ENCODE results near the gene CHRND.

CHRND gene

DNA sequence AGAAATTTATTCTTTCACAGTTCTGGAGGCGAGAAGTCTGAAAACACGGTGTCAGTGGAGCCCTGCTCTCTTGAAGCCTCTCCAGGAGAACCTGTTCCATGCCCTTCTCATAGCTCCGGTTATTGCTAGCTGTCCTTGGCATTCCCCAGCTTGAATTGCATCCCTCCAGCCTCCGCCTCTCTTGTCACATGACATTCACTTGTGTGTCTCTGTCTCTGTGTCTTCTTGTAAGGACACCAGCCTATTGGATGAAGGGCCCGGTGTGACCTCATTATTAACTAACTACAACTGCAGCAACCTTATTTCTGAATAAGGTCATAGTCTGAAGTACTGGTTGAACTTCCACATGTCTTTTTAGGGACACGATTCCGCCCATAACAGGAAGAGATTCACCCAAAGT lies 10.3 kb upstream of the CHRND start:
- TF ChIP-seq, protein P1, sequence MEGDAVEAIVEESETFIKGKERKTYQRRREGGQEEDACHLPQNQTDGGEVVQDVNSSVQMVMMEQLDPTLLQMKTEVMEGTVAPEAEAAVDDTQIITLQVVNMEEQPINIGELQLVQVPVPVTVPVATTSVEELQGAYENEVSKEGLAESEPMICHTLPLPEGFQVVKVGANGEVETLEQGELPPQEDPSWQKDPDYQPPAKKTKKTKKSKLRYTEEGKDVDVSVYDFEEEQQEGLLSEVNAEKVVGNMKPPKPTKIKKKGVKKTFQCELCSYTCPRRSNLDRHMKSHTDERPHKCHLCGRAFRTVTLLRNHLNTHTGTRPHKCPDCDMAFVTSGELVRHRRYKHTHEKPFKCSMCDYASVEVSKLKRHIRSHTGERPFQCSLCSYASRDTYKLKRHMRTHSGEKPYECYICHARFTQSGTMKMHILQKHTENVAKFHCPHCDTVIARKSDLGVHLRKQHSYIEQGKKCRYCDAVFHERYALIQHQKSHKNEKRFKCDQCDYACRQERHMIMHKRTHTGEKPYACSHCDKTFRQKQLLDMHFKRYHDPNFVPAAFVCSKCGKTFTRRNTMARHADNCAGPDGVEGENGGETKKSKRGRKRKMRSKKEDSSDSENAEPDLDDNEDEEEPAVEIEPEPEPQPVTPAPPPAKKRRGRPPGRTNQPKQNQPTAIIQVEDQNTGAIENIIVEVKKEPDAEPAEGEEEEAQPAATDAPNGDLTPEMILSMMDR (IDR thresholded peaks at IDR 0.05; ENCODE audit: insufficient read depth, low read length, poor library complexity, severe bottlenecking) = no peak
- Histone ChIP-seq H3K36me3 (ENCODE audit: control insufficient read depth, insufficient read depth, low read length) (no peaks in the 10 kb centered on the region), H3K4me3 (replicated peaks; ENCODE audit: low read depth, low read length) (no peak overlapping the region), H3K27me3 (replicated peaks; ENCODE audit: control insufficient read depth, insufficient read depth, low read length) (peaks cover 2% of the 10 kb centered on the region)
- DNase-seq (ENCODE audit: extremely low read depth, insufficient read length) = no peak

DNA sequence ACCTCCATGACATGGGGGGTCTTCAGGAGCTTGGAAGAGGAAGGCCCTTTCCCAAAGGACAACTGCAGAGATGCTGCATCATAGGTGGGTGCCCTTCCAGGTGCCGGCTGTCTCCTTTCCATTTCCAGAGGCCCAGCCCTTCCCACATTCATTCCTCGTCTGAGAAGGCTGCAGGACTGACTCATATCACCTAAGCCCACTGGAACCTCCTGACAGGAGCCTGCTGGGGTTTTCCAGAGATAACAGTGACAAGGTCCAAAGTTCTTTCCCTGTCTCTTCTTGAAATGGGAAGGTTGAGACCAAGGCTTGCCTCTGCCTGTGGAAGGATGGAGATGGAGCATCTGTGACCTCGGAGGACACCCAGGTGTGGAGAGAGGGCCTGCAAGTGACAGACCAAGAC lies 9.4 kb upstream of the CHRND start:
- DNase-seq (ENCODE audit: extremely low read depth, insufficient read length) = no peak
- no peaks in the 10 kb centered on the region; the same call in 1 of the 2 replicates for H3K27me3 ChIP-seq (replicated peaks; ENCODE audit: control insufficient read depth, insufficient read depth, low read length)

DNA sequence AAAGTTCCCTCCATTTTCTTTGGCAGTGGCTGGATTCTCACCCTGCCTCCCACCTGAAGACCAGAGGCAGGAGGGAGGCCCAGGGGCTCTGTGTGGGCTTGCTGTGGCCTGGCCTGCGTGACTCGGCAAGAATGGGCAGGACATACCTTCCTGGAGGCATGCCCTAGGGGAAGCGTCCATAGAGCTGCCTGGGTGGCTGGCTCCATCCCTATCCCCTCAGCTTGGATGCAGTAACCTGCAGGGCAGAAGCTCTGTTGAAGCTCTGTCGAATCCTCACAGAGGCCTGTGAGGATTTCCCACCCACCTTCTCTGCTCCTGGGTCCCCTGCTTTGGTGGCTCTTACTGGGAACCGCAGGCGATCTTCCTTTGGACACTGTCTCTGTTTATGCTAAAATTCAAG lies 7.1 kb upstream of the CHRND start:
- no peak for DNase-seq (ENCODE audit: extremely low read depth, insufficient read length)
- Histone ChIP-seq H3K4me3 (replicated peaks; ENCODE audit: low read depth, low read length) (no peak overlapping the region), H3K36me3 (ENCODE audit: control insufficient read depth, insufficient read depth, low read length) (no peaks in the 10 kb centered on the region), H3K27me3 (replicated peaks; ENCODE audit: control insufficient read depth, insufficient read depth, low read length) (no peaks in the 10 kb centered on the region; the same call in 1 of the 2 replicates)
- TF ChIP-seq, protein P1 (IDR thresholded peaks at IDR 0.05; ENCODE audit: insufficient read depth, low read length, poor library complexity, severe bottlenecking) = no peak

More for the DNA sequence above, 9.4 kb upstream of the CHRND start:
- Histone ChIP-seq H3K4me3 (replicated peaks; ENCODE audit: low read depth, low read length) (no peak overlapping the region), H3K36me3 (ENCODE audit: control insufficient read depth, insufficient read depth, low read length) (no peaks in the 10 kb centered on the region)
- TF ChIP-seq, protein P1 (IDR thresholded peaks at IDR 0.05; ENCODE audit: insufficient read depth, low read length, poor library complexity, severe bottlenecking) = no peak

DNA sequence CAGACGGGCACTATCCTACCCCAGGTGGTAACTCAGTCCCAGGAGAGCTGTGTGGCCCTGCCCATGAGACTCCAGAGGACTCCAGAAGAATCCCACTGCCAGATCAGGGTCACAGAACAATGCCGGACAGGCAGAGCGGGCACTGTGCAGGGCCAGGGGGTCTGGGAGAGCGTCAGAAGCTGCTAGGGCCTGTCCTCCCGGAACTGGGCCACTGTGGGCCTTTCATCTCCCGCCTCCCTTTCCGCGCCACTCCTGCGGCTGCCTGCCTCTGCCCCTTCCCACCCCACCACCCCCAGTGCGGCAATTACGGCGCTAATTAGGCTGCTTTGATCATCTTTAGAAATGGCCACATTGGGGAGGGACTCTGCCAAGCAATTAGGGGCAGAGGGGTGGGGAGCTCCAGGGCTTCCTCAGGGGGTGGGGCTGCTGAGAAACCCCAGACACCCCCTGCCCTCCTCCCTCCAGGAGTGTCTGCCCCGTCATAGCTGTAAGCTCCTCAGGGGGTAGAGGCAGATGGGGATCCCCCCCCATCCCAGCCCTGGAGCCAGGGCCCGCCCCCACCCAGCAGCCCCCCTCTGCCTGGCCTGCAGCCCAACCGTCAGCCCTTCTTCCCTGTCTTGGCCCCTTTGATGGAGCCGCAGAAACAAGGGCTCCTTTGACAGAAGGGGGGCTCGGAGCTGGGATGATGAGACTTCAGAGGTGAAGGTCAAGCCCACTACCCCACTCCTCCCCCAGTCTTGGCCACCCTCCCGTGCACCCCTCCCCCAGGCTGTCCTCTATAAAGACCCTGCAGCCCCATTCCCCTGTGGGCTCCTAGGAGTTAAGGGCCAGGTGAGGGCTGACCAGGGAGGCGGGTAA lies 6.2 kb upstream of the CHRND start, which contains the start of gene PRSS56:
PRSS56 (plus strand) TSS at position 808 of the 858 bp plus-strand sequence. CDS start 211 bp downstream, outside the sequence.
- Histone ChIP-seq H3K4me3 (replicated peaks; ENCODE audit: low read depth, low read length) (no peak within 1 kb of the TSS), H3K36me3 (ENCODE audit: control insufficient read depth, insufficient read depth, low read length) (no peaks in the 10 kb centered on the region), H3K27me3 (replicated peaks; ENCODE audit: control insufficient read depth, insufficient read depth, low read length) (peaks cover 1% of the 10 kb centered on the region; the same call in 1 of the 2 replicates)
- TF ChIP-seq, protein P1 (IDR thresholded peaks at IDR 0.05; ENCODE audit: insufficient read depth, low read length, poor library complexity, severe bottlenecking) = no peak
- no peak for DNase-seq (ENCODE audit: extremely low read depth, insufficient read length)

DNA sequence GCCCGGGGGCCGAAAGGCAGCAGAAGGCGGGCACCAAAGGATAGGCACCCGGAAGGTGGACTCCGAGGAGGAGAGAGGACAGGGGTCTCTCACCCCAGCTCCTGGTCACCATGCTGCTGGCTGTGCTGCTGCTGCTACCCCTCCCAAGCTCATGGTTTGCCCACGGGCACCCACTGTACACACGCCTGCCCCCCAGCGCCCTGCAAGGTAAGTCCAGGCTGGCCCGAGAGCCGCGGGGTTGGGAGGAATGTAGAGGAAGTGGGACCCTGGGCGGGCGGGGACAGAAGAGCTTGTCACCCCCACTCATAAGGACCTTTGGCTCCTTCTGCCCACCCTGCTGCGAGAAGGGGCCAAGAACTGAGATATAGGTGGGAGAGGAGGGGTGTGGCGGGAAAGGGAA lies 5.5 kb upstream of the CHRND start:
- Histone ChIP-seq H3K4me3 (replicated peaks; ENCODE audit: low read depth, low read length) (no peak overlapping the region), H3K36me3 (ENCODE audit: control insufficient read depth, insufficient read depth, low read length) (no peaks in the 10 kb centered on the region), H3K27me3 (replicated peaks; ENCODE audit: control insufficient read depth, insufficient read depth, low read length) (peaks cover 1% of the 10 kb centered on the region; the same call in 1 of the 2 replicates)
- TF ChIP-seq, protein P1 (IDR thresholded peaks at IDR 0.05; ENCODE audit: insufficient read depth, low read length, poor library complexity, severe bottlenecking) = no peak
- no peak for DNase-seq (ENCODE audit: extremely low read depth, insufficient read length)

All from GM06990 (cell line).